PC-3 (cell line): ENCODE measurements around the gene STIM1. TPM values are rescaled to one million over a fixed set of nuclear protein-coding genes. Genes with fewer than 3 reads are reported as not detected.

Source experiments
- ATAC-seq: fragments of 200-7000 bp; cut with Tn5 transposase; 2 replicates; pipeline ENCODE4 v1.9.1; 2020; ENCODE audit warnings: mild to moderate bottlenecking, moderate library complexity
- BruUV-seq: library from RNA; stranded (reverse); fragments of 400-500 nt; replicated peaks from 2 replicates; lab custom pipeline; 2021; lab: Mats Ljungman, UMichigan
- CTCF ChIA-PET: fragments of 300-600 bp; sonication (Branson Sonifier 250); formaldehyde crosslinking; loops from one replicate; lab custom pipeline; 2022; ENCODE audit warnings: antibody characterized with exemption; lab: Charles Lee
- POLR2A ChIA-PET: fragments of 300-600 bp; sonication (Branson Sonifier 250); formaldehyde crosslinking; loops from one replicate; lab custom pipeline; 2022; ENCODE audit warnings: antibody characterized with exemption; ENCODE audit not compliant: unreplicated experiment; lab: Charles Lee
- DNase-seq: peaks from one replicate; pipeline ENCODE4 v3.0.0-alpha.2; 2015
- H2AFZ ChIP-seq: fragments of 300-600 bp; sonication (generic); 2 replicates; pipeline ENCODE4 v1.6.0; 2016; ENCODE audit warnings: antibody characterized with exemption, low read length
- H3F3A ChIP-seq: fragments of 300-600 bp; sonication (generic); one replicate; pipeline ENCODE4 v1.6.0; 2017; ENCODE audit warnings: antibody characterized with exemption, low read length, control low read depth, mild to moderate bottlenecking; ENCODE audit not compliant: unreplicated experiment
- H3K27ac ChIP-seq: fragments of 300-600 bp; sonication (generic); 2 replicates; pipeline ENCODE4 v1.5.1; 2016; ENCODE audit warnings: mild to moderate bottlenecking, low read length
- H3K27me3 ChIP-seq: fragments of 300-600 bp; sonication (generic); 2 replicates; pipeline ENCODE4 v1.6.1; 2016; ENCODE audit warnings: low read length, mixed read lengths
- H3K36me3 ChIP-seq: fragments of 300-600 bp; sonication (generic); 2 replicates; pipeline ENCODE4 v1.6.1; 2016; ENCODE audit warnings: low read depth, mixed run types, low read length, mixed read lengths
- H3K4me1 ChIP-seq: fragments of 300-600 bp; sonication (generic); 2 replicates; pipeline ENCODE4 v1.5.1; 2016; ENCODE audit warnings: low read length; ENCODE audit not compliant: insufficient read depth
- H3K4me2 ChIP-seq: fragments of 300-600 bp; sonication (generic); 2 replicates; pipeline ENCODE4 v1.6.0; 2016; ENCODE audit warnings: low read length
- H3K4me3 ChIP-seq: fragments of 300-600 bp; sonication (generic); 2 replicates; pipeline ENCODE4 v1.5.1; 2016; ENCODE audit warnings: mild to moderate bottlenecking, low read length, mixed read lengths
- H3K79me2 ChIP-seq: fragments of 300-600 bp; sonication (generic); 2 replicates; pipeline ENCODE4 v1.6.1; 2017; ENCODE audit warnings: low read length, mixed read lengths
- H3K9ac ChIP-seq: fragments of 300-600 bp; sonication (generic); 2 replicates; pipeline ENCODE4 v1.6.0; 2016; ENCODE audit warnings: mild to moderate bottlenecking, low read length
- H3K9me2 ChIP-seq: fragments of 300-600 bp; sonication (generic); replicated peaks from 2 replicates; pipeline ENCODE4 v1.6.1; 2016; ENCODE audit warnings: mixed run types, low read length, mixed read lengths
- H3K9me3 ChIP-seq: fragments of 300-600 bp; sonication (generic); 2 replicates; pipeline ENCODE4 v1.6.1; 2016; ENCODE audit warnings: low read length, mixed read lengths
- H4K20me1 ChIP-seq: fragments of 300-600 bp; sonication (generic); 2 replicates; pipeline ENCODE4 v1.6.1; 2016; ENCODE audit warnings: low read length, mixed read lengths
- CTCF ChIP-seq: fragments of 300-600 bp; sonication (generic); conservative IDR thresholded peaks from 2 replicates; pipeline ENCODE4 v1.5.1; 2017; ENCODE audit warnings: antibody characterized with exemption, low read depth, mild to moderate bottlenecking, low read length
- EZH2 ChIP-seq: fragments of 300-600 bp; sonication (generic); IDR thresholded peaks from one replicate; pipeline ENCODE4 v1.6.1; 2017; ENCODE audit warnings: antibody characterized with exemption, mild to moderate bottlenecking, low read length; ENCODE audit not compliant: unreplicated experiment
- EZH2phosphoT487 ChIP-seq: fragments of 300-600 bp; sonication (generic); IDR thresholded peaks from 2 replicates; pipeline ENCODE4 v1.6.1; 2018; ENCODE audit warnings: mild to moderate bottlenecking, antibody characterized with exemption, low read length, borderline replicate concordance
- intact Hi-C: fragments of 100-400 bp; cut with micrococcal nuclease; formaldehyde crosslinking; loops from 2 replicates; pipeline ENCODE4 v1.9.0; 2023
- total RNA-seq: library from RNA; depleted of rRNA; stranded (reverse); fragments of >200 nt; gene quantifications from 2 replicates; pipeline ENCODE4 v1.2.3, GENCODE V29; 2014

The STIM1 gene
- total RNA-seq, 1 experiment from 2014 or later: 22.8 TPM

GRCh38 chr11:3990406-3990805 is 134.9 kb downstream of the STIM1 start:
- Histone ChIP-seq H3F3A (no peaks in the 10 kb centered on the region), H3K79me2 (no peaks in the 10 kb centered on the region), H3K4me3 (no peak overlapping the region), H3K4me2 (no peak overlapping the region), H4K20me1 (no peaks in the 10 kb centered on the region), H3K9me2 (no peaks in the 10 kb centered on the region), H3K27me3 (no peaks in the 10 kb centered on the region), H3K9ac (no peak overlapping the region), H3K9me3 (peaks cover 10% of the 10 kb centered on the region), H3K27ac (no peak overlapping the region), H3K36me3 (peaks cover 4% of the 10 kb centered on the region; the same call in 1 of the 2 replicates), H3K4me1 (peaks cover 2% of the 10 kb centered on the region; the same call in 1 of the 2 replicates), H2AFZ (no peak overlapping the region)
- ChIA-PET CTCF (no interaction called here), POLR2A (no interaction called here)
- TF ChIP-seq EZH2 (no peak), CTCF (no peak), EZH2phosphoT487 (no peak)
- ATAC-seq: no peak
- intact Hi-C loops: no loop called here
- BruUV-seq: no TSS peak
- DNase-seq: no peak

GRCh38 chr11:3992964-3993363 is 137.5 kb downstream of the STIM1 start:
- peaks cover 4% of the 10 kb centered on the region; the same call in 1 of the 2 replicates for H3K36me3 ChIP-seq
- H3K4me3 ChIP-seq: no peak overlapping the region
- POLR2A ChIA-PET: no interaction called here
- peaks cover 15% of the 10 kb centered on the region for H3K4me1 ChIP-seq
- no peak overlapping the region for H3K4me2 ChIP-seq
- intact Hi-C loops: no loop called here
- peaks cover 10% of the 10 kb centered on the region for H3K9me3 ChIP-seq
- H3K9ac ChIP-seq: no peak overlapping the region
- no peaks in the 10 kb centered on the region for H3K27me3 ChIP-seq
- ATAC-seq (no peak), DNase-seq (no peak)
- H2AFZ ChIP-seq: no peak overlapping the region
- no TSS peak for BruUV-seq
- H3F3A ChIP-seq: no peaks in the 10 kb centered on the region
- H3K9me2 ChIP-seq: no peaks in the 10 kb centered on the region
- H3K79me2 ChIP-seq: no peaks in the 10 kb centered on the region
- CTCF ChIA-PET: no interaction called here
- no peaks in the 10 kb centered on the region for H4K20me1 ChIP-seq
- TF ChIP-seq CTCF: no peak
- TF ChIP-seq EZH2: no peak
- no peak for TF ChIP-seq EZH2phosphoT487
- H3K27ac ChIP-seq: no peak overlapping the region

- Histone ChIP-seq H3K9me2 (no peaks in the 10 kb centered on the region), H3K9ac (no peak overlapping the region), H2AFZ (no peak overlapping the region), H3K27ac (no peak overlapping the region), H3K4me2 (no peak overlapping the region), H3K9me3 (peaks cover 10% of the 10 kb centered on the region), H4K20me1 (no peaks in the 10 kb centered on the region), H3K36me3 (peaks cover 4% of the 10 kb centered on the region; the same call in 1 of the 2 replicates), H3K27me3 (no peaks in the 10 kb centered on the region), H3K4me1 (peaks cover 15% of the 10 kb centered on the region), H3F3A (no peaks in the 10 kb centered on the region), H3K4me3 (no peak overlapping the region), H3K79me2 (no peaks in the 10 kb centered on the region)
- intact Hi-C loops: no loop called here
- peak; percentile 21 for DNase-seq
- POLR2A ChIA-PET: no interaction called here
- no peak for TF ChIP-seq EZH2phosphoT487
- no peak for TF ChIP-seq EZH2
- TF ChIP-seq CTCF: no peak
- ATAC-seq: no peak
- BruUV-seq: no TSS peak
- CTCF ChIA-PET: no interaction called here
These were observed 138.7 kb downstream of the STIM1 start for GRCh38 chr11:3994030-3994640.
